C4-2B (cell line): ENCODE measurements around the gene PRICKLE2.

Experiments
- CTCF ChIP-seq: fragments of 450-650 bp; conservative IDR thresholded peaks from 2 replicates; pipeline ENCODE4 v1.5.1; 2017; ENCODE audit warnings: mild to moderate bottlenecking
- ZFX ChIP-seq: fragments of 450-650 bp; IDR thresholded peaks from 2 replicates; pipeline ENCODE4 v1.6.1; 2017

GRCh38 chr3:64190517-64191515 lies 34.5 kb downstream of the PRICKLE2 start:
- TF ChIP-seq CTCF (no peak), ZFX (no peak)
